ENCODE results near the gene MED27. TPM values are rescaled to one million over a fixed set of nuclear protein-coding genes. Genes with fewer than 3 reads are reported as not detected.
"Not testable (repeated sequence)": the region's sequence is repeated elsewhere in the genome, so short reads cannot be mapped to it uniquely, and the experiment has no call there.

MED27 gene
- total RNA-seq, 2 donors from 2014 or later, result 29.0 to 30.5 TPM

DNA sequence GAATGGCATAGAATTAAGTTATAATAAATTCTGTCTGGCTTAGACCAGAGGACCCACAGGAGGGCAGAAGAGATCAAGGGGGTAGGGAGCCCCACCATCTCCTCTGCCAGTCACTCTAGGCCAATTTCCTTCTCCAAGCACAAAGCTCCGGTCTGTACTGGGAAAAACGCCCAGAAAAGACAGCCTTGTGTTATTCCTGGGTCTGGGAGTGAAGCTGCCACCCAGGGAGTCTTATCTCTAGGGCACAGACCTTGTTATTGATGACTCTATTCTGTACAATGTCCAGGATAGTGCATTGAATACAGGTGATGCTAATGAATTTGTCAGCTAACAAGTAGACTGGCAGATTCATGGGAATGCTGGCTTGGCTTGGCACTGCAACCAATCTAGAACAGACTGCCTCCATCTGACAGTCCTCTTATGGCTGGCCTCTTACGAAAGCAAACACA, 60.7 kb downstream of the MED27 start:
- H3K27me3 Mint-ChIP-seq (ENCODE audit: low read depth), result no peaks in the 10 kb centered on the region
- no peak overlapping the region for H3K4me3 Mint-ChIP-seq
- no peaks in the 10 kb centered on the region for H3K36me3 Mint-ChIP-seq (ENCODE audit: insufficient read depth in 2 of 2)
- ATAC-seq (replicated peaks in 1 of 2) (no peak), DNase-seq (no peak)
- peaks cover 0 to 1% of the 10 kb centered on the region in 2 donors for H3K9me3 Mint-ChIP-seq
- H3K4me1 Mint-ChIP-seq (ENCODE audit: low read depth), result peaks cover 5% of the 10 kb centered on the region
- H3K27ac Mint-ChIP-seq, result no peak overlapping the region

DNA sequence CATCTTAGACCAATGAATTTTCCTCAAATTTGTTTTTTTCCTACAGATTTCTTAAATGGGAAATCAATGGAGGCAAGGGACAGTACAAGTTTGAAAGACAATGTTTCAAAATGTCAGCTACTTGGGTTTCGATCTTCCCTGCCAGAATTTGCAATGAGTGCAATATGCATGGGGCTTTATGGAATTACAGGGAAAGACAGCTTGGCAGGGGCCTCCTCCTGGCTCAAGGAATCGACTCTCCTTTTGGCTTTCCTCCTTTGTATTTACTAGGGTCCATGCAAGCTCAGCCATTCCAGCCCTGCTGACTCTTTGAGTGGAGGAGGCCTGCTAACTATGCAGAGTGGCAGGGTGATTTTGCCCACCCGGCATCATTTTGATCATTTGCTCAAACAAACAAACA, 63.2 kb downstream of the MED27 start:
- ATAC-seq (replicated peaks in 1 of 2) (no peak), DNase-seq (no peak)
- H3K4me3 Mint-ChIP-seq, result no peak overlapping the region
- no peaks in the 10 kb centered on the region for H3K9me3 Mint-ChIP-seq
- H3K4me1 Mint-ChIP-seq (ENCODE audit: low read depth), result peaks cover 5% of the 10 kb centered on the region
- peaks cover 2 to 5% of the 10 kb centered on the region in 2 donors for H3K36me3 Mint-ChIP-seq (ENCODE audit: insufficient read depth in 2 of 2)
- H3K27ac Mint-ChIP-seq, result no peak overlapping the region
- no peaks in the 10 kb centered on the region for H3K27me3 Mint-ChIP-seq (ENCODE audit: low read depth)

DNA sequence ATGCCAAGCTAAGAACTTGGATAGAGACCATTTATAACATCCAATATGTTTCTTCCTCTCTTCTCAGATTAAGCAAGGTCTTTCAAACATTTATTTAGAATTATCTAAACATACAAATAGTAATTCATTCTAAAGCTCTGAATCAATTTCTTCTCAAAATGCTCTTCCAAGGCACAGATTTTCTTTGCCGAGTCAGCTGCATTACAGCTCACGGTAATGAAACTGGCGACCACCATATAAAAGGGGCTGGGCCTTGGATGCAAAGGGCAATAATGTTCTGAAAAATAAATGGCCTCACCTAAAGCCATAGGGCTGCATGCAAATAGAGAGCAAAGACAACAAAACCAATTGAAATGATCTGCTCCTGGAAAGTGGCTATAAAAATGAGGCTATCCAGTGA, 63.8 kb downstream of the MED27 start:
- H3K27me3 Mint-ChIP-seq (ENCODE audit: low read depth), result no peaks in the 10 kb centered on the region
- DNase-seq (no peak), ATAC-seq (replicated peaks in 1 of 2) (no peak)
- H3K4me1 Mint-ChIP-seq (ENCODE audit: low read depth), result peaks cover 5% of the 10 kb centered on the region
- H3K9me3 Mint-ChIP-seq, result no peaks in the 10 kb centered on the region
- no peak overlapping the region for H3K27ac Mint-ChIP-seq
- no peak overlapping the region for H3K4me3 Mint-ChIP-seq
- H3K36me3 Mint-ChIP-seq (ENCODE audit: insufficient read depth in 2 of 2), result peaks cover 2 to 5% of the 10 kb centered on the region in 2 donors

DNA sequence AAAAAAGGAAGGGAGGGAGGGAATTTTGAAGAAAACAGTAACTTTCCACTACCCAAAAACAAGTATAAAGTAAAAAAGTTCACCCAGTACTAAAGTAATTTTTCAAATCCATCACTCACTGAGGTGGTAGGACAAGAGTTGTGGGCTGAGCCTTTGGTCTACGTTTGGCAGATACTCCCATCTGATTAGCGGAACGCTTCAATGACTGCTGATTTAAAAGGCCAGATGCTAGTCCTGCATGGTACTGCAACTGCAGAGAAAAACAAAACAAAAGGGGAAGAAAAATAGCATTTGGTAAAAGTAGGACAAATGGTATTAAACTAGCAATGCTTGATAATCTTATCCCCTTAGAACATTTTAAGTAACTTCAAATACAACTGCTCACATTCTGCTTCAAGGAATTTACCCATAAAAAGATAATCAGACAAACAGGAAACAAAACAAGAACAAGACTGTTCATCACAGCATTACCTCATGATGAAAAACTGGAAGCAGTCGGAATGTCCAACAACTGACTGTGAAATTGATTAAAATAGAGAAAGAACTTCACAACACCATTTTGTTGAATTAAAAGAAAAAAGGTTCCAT, 65.4 kb downstream of the MED27 start:
- Mint-ChIP-seq H3K4me3 (no peak overlapping the region), H3K27ac (no peak overlapping the region), H3K4me1 (ENCODE audit: low read depth) (peaks cover 5% of the 10 kb centered on the region), H3K9me3 (no peaks in the 10 kb centered on the region), H3K27me3 (ENCODE audit: low read depth) (no peaks in the 10 kb centered on the region), H3K36me3 (ENCODE audit: insufficient read depth in 2 of 2) (peaks cover 2 to 5% of the 10 kb centered on the region in 2 donors)
- DNase-seq (no peak), ATAC-seq (replicated peaks in 1 of 2) (no peak)

GRCh38 chr9:132012704-132013357, 66.8 kb downstream of the MED27 start:
- H3K27ac Mint-ChIP-seq, result no peak overlapping the region
- H3K27me3 Mint-ChIP-seq (ENCODE audit: low read depth), result no peaks in the 10 kb centered on the region
- no peak for ATAC-seq (replicated peaks in 1 of 2)
- H3K4me3 Mint-ChIP-seq, result no peak overlapping the region
- no peak for DNase-seq
- no peaks in the 10 kb centered on the region for H3K9me3 Mint-ChIP-seq
- peaks cover 2 to 5% of the 10 kb centered on the region in 2 donors for H3K36me3 Mint-ChIP-seq (ENCODE audit: insufficient read depth in 2 of 2)
- peaks cover 14% of the 10 kb centered on the region for H3K4me1 Mint-ChIP-seq (ENCODE audit: low read depth)

GRCh38 chr9:132011896-132012295, 67.8 kb downstream of the MED27 start:
- ATAC-seq (replicated peaks in 1 of 2), result no peak
- Mint-ChIP-seq H3K4me1 (ENCODE audit: low read depth) (peaks cover 23% of the 10 kb centered on the region), H3K36me3 (ENCODE audit: insufficient read depth in 2 of 2) (peaks cover 2 to 5% of the 10 kb centered on the region in 2 donors), H3K27me3 (ENCODE audit: low read depth) (no peaks in the 10 kb centered on the region), H3K9me3 (no peaks in the 10 kb centered on the region), H3K27ac (no peak overlapping the region), H3K4me3 (no peak overlapping the region)
- DNase-seq, result no peak

GRCh38 chr9:132011309-132011708, 68.4 kb downstream of the MED27 start:
- Mint-ChIP-seq H3K4me1 (ENCODE audit: low read depth) (peaks cover 29% of the 10 kb centered on the region), H3K27me3 (ENCODE audit: low read depth) (no peaks in the 10 kb centered on the region), H3K36me3 (ENCODE audit: insufficient read depth in 2 of 2) (peaks cover 2 to 5% of the 10 kb centered on the region in 2 donors), H3K9me3 (no peaks in the 10 kb centered on the region), H3K4me3 (no peak overlapping the region), H3K27ac (no peak overlapping the region)
- DNase-seq (no peak), ATAC-seq (replicated peaks in 1 of 2) (no peak)

- H3K27me3 Mint-ChIP-seq (ENCODE audit: low read depth); H3K4me3 Mint-ChIP-seq; H3K9me3 Mint-ChIP-seq; ATAC-seq (replicated peaks in 1 of 2); H3K36me3 Mint-ChIP-seq (ENCODE audit: insufficient read depth in 2 of 2); DNase-seq; H3K27ac Mint-ChIP-seq: not testable (repeated sequence)
- peaks cover 34% of the 10 kb centered on the region for H3K4me1 Mint-ChIP-seq (ENCODE audit: low read depth)
Observed at GRCh38 chr9:132010201-132010600, 69.5 kb downstream of the MED27 start.

DNA sequence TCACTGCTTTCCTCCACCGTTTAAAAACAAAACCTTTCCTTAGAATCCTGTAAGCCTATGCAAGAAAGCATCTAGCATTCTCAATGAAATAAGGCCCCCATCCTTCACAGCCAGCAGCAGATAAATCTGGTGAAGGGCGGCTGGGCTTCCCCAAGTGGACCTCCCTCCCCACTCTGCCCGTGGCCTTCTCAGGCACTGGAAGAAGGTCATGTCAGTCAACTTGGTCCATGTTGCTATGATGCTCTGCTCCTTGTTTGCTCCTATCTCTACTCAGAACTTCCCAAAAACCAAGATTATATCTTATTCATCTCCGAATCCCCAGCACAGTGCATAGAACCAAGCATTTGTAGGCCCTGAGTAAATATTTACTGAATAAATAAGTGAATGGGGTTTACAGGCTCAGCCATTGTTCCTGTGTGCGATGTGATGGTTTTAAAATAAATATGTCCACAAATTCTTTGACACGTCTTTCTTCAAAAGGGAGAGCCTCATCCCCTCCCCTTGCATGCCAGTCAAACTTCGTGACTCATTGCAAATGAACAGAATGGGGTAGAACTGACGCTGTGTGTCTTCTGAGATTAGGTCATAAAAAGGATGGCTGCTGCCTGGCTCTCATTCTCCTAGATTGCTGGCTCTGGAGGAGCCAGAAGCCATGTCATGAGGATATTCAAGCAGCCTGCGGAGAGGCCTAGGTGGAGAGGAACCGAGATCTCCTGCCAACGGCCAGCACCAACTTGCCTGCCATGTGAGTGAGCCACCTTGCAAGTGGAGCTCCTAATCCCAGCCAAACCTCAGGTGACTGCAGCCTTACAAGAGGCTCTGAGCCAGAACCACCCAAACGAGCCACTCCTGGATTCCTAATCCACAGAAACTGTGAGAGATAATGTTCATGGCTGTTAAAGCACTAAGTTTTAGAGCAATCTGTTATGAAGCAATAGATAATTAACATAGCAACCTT, 70.5 kb downstream of the MED27 start:
- Mint-ChIP-seq H3K4me1 (ENCODE audit: low read depth) (peaks cover 42% of the 10 kb centered on the region), H3K4me3 (no peak overlapping the region), H3K36me3 (ENCODE audit: insufficient read depth in 2 of 2) (peaks cover 2 to 5% of the 10 kb centered on the region in 2 donors), H3K27ac (no peak overlapping the region), H3K27me3 (ENCODE audit: low read depth) (no peaks in the 10 kb centered on the region), H3K9me3 (no peaks in the 10 kb centered on the region)
- DNase-seq (no peak), ATAC-seq (replicated peaks in 1 of 2) (no peak)

DNA sequence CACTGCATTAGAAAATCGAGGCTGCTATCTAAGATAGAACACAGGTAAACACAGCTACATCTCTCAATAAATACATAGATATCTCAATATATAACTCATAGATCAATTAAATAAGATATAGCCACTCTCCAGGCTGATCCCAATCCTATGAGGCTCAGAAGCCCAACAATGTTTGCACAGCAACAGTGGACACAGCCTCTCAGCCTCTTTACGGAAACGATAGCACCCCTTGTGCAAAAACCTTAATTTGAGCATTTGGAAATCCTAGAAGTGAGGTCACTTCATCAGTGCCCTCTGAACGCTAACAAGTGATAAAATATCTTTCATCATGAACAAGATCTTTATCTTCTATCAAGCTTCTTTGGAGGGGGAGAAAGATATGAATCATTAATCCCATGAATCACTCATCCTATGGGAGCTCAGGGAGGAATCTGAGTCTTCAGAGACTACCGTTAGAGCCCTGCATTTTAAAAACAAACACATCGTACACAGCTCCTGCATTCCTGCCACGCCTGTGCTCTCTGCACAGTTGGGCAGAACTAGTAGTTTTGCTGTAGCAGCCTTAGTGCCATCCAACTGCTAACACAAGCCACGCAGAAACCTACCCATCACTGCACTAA, 71.4 kb downstream of the MED27 start:
- Mint-ChIP-seq H3K27ac (no peak overlapping the region), H3K4me1 (ENCODE audit: low read depth) (peaks cover 42% of the 10 kb centered on the region), H3K36me3 (ENCODE audit: insufficient read depth in 2 of 2) (peaks cover 2 to 4% of the 10 kb centered on the region in 2 donors)

DNA sequence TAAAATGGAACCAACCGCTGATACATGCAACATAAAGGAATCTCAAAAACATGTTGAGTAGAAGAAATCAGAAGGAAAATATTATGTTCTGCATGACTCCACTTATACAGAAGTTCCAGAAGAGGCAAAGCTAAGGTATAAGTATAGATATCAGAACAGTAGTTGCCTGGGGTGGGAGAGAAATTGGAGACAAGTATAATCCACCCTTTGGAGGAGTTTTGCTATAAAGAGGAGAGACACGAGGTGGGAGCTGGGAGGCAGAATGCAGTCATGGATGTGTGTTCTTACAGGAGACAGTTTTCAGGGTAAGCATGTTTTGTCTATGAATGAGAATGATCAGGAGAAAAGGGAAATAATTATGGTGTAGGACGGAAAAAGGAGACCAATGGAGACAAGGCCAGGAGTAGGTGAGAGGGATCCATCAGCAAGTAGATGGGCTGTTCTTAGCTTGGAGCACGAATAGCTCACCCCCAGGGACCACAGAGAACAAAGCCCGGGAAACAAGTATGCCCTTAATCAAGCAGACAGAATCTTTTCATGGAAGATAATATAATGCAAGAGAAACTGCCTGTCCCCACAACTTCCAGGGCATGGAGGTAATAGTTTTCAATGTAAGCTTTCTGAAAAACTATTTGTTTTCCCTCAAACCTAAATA, 72.2 kb downstream of the MED27 start:
- Mint-ChIP-seq H3K27me3 (ENCODE audit: low read depth) (no peaks in the 10 kb centered on the region), H3K36me3 (ENCODE audit: insufficient read depth in 2 of 2) (peaks cover 0 to 2% of the 10 kb centered on the region in 2 donors), H3K4me1 (ENCODE audit: low read depth) (peaks cover 43% of the 10 kb centered on the region), H3K27ac (no peak overlapping the region), H3K9me3 (no peaks in the 10 kb centered on the region), H3K4me3 (peak overlapping the region; percentile 3 to 76)
- DNase-seq (no peak), ATAC-seq (replicated peaks in 1 of 2) (peak; percentile 46 to 52)

More for the DNA sequence above, 71.4 kb downstream of the MED27 start:
- H3K4me3 Mint-ChIP-seq, result no peak overlapping the region
- no peaks in the 10 kb centered on the region for H3K27me3 Mint-ChIP-seq (ENCODE audit: low read depth)
- ATAC-seq (replicated peaks in 1 of 2) (no peak), DNase-seq (no peak)
- no peaks in the 10 kb centered on the region for H3K9me3 Mint-ChIP-seq

- no peaks in the 10 kb centered on the region for H3K27me3 Mint-ChIP-seq (ENCODE audit: low read depth)
- H3K27ac Mint-ChIP-seq, result no peak overlapping the region
- peaks cover 49% of the 10 kb centered on the region for H3K4me1 Mint-ChIP-seq (ENCODE audit: low read depth)
- ATAC-seq (replicated peaks in 1 of 2) (peak; percentile 99), DNase-seq (peak; percentile 60 to 61)
- no peaks in the 10 kb centered on the region for H3K9me3 Mint-ChIP-seq
- H3K36me3 Mint-ChIP-seq (ENCODE audit: insufficient read depth in 2 of 2), result no peaks in the 10 kb centered on the region
- H3K4me3 Mint-ChIP-seq, result peak overlapping the region; percentile 3 to 76
Observed at GRCh38 chr9:132006677-132007370, 72.8 kb downstream of the MED27 start.

Measured in activated T-cell treated with anti-CD3 and anti-CD28 coated beads, Interleukin-2, amount 50 U/mL, for 72 hours (primary cell).